ENCODE data around the gene OOEP.
"Not testable (repeated sequence)": the region's sequence is repeated elsewhere in the genome, so short reads cannot be mapped to it uniquely, and the experiment has no call there.

OOEP gene

DNA sequence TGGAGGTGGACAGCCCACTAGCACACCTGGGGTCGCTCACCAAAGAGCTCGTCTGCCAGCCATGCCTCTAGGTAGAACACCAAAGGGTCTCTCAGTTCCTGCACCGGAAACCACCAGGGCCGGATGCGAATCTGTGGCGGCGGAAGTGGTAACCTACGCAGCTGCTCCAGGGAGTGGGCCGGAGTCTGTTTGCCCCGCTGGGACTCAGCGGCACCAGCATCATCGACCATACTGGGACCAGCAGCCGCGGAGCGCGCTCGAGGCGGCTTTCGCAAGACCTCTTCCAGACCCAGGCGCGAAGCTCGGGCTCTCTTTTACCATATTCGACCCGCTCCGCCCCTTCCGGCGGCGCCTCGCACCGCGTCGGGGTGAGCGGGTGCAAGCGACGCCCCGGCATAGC lies at the start of gene OOEP:
Gene OOEP, minus strand, starts transcription at position 335 of the 400 bp plus-strand sequence. Its CDS starts 105 bp downstream, at position 230.
- H3K9me3 ChIP-seq (ENCODE audit: low read length), result no peaks in the 10 kb centered on the region
- H3K27me3 ChIP-seq (ENCODE audit: control insufficient read depth in 1 of 2, insufficient read depth in 2 of 2, low read length in 2 of 2), result no peaks in the 10 kb centered on the region
- no peak within 1 kb of the TSS for H3K27ac ChIP-seq (ENCODE audit: low read depth, low read length)
- H3K36me3 ChIP-seq (ENCODE audit: insufficient read depth, low read length), result no peaks in the 10 kb centered on the region
- no peak within 1 kb of the TSS for H3K4me3 ChIP-seq (ENCODE audit: low read depth in 1 of 2, low read length in 2 of 2)
- no peaks in the 10 kb centered on the region for H3K4me1 ChIP-seq (ENCODE audit: insufficient read depth, low read length)
- no peak within 1 kb of the TSS for H3K9ac ChIP-seq (ENCODE audit: low read length)

DNA sequence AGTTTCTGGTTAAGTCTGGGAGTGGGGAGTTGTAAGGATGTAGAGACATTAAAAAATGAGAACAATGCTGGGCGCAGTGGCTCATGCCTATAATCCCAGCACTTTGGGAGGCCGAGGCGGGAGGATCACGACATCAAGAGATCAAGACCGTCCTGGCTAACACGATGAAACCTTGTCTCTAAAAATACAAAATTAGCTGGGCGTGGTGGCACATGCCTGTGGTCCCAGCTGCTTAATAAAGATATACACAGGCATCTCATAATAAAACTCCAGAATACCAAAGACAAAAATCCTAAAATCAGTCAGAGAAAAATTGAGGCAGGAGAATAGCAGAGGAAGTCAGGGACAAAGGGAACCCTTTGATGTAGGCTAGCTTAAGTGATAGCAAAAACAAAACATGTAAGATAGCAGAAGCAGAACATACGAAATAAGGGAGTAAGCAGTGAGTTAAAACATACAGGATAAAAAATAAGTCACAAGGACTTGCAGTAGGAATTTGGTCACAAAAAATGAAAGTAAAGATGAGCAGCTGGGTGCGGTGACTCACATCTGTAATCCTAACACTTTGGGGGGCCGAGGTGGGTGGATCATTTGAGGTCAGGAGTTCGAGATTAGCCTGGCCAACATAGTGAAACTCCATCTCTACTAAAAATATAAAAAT lies 48.5 kb upstream of the OOEP start:
- no peaks in the 10 kb centered on the region for H3K27me3 ChIP-seq (ENCODE audit: control insufficient read depth in 1 of 2, insufficient read depth in 2 of 2, low read length in 2 of 2)
- no peaks in the 10 kb centered on the region for H3K4me1 ChIP-seq (ENCODE audit: insufficient read depth, low read length)
- no peaks in the 10 kb centered on the region for H3K9me3 ChIP-seq (ENCODE audit: low read length)
- H3K27ac ChIP-seq (ENCODE audit: low read depth, low read length), result no peak overlapping the region
- peaks cover 12% of the 10 kb centered on the region for H3K36me3 ChIP-seq (ENCODE audit: insufficient read depth, low read length)
- no peak overlapping the region for H3K4me3 ChIP-seq (ENCODE audit: low read depth in 1 of 2, low read length in 2 of 2)
- H3K9ac ChIP-seq (ENCODE audit: low read length), result no peak overlapping the region

DNA sequence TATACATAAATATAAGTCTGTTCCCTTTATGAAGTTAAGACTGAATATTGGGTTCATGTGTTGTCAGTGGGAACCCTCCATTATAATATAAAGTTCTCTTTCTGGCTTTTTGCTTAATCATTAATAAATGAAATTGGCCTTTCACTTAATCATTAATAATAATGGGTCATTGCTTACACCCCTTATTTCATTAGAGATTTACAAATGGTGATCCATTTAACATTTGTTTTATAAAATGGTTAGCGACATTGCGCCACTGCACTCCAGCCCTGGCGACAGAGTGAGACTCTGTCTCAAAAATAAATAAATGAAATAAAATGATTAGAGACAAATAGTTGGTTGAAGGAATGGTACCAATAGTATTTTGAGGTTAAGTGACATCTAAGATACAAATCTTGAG lies 43.4 kb upstream of the OOEP start:
- Histone ChIP-seq H3K27ac (ENCODE audit: low read depth, low read length) (no peak overlapping the region), H3K36me3 (ENCODE audit: insufficient read depth, low read length) (no peaks in the 10 kb centered on the region), H3K27me3 (ENCODE audit: control insufficient read depth in 1 of 2, insufficient read depth in 2 of 2, low read length in 2 of 2) (no peaks in the 10 kb centered on the region)

DNA sequence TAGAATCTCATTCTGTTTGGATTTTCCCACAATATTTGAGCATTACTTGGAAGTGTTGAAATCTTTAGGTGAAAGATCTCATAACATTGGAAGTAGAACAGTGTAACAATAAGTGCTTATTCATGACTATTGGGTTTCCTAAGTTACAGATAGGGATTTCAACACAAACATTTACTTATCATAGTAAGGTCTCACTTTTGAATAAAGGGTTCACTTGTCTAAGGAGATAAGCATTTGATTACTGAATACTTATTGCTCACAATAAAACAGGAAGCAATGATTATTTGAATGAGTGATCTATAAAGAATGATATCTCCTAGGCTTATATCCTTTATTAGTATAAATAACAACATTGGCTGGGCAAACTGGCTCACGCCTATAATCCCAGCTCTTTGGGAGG lies 39.7 kb upstream of the OOEP start:
- H3K27ac ChIP-seq (ENCODE audit: low read depth, low read length), result no peak overlapping the region
- H3K9ac ChIP-seq (ENCODE audit: low read length), result no peak overlapping the region
- no peaks in the 10 kb centered on the region for H3K9me3 ChIP-seq (ENCODE audit: low read length)
- H3K27me3 ChIP-seq (ENCODE audit: control insufficient read depth in 1 of 2, insufficient read depth in 2 of 2, low read length in 2 of 2), result no peaks in the 10 kb centered on the region
- H3K36me3 ChIP-seq (ENCODE audit: insufficient read depth, low read length), result no peaks in the 10 kb centered on the region
- no peak overlapping the region for H3K4me3 ChIP-seq (ENCODE audit: low read depth in 1 of 2, low read length in 2 of 2)
- H3K4me1 ChIP-seq (ENCODE audit: insufficient read depth, low read length), result no peaks in the 10 kb centered on the region

More for the DNA sequence above, 43.4 kb upstream of the OOEP start:
- Histone ChIP-seq H3K4me3 (ENCODE audit: low read depth in 1 of 2, low read length in 2 of 2) (no peak overlapping the region), H3K9ac (ENCODE audit: low read length) (no peak overlapping the region), H3K4me1 (ENCODE audit: insufficient read depth, low read length) (no peaks in the 10 kb centered on the region), H3K9me3 (ENCODE audit: low read length) (no peaks in the 10 kb centered on the region)

DNA sequence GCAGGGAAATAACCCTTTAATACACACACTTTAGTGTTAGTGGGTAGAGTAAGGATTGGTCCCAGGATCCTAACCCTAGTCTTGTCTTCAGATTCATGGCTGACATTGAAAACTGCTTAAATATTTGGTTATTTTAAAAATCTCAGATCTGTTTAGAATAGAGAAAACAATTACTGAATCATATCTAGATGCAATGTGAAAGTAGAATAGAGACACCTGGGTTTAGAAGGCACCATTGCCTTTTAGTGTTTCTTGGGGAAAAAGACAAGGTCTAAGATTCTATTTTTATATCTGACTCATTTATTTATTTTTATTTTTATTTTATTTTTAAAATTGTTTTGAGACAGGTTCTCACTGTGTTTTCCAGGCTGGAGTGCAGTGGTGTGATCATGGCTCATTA lies 31.0 kb upstream of the OOEP start:
- Histone ChIP-seq H3K27ac (ENCODE audit: low read depth, low read length) (no peak overlapping the region), H3K27me3 (ENCODE audit: control insufficient read depth in 1 of 2, insufficient read depth in 2 of 2, low read length in 2 of 2) (no peaks in the 10 kb centered on the region), H3K9ac (ENCODE audit: low read length) (no peak overlapping the region), H3K9me3 (ENCODE audit: low read length) (no peaks in the 10 kb centered on the region), H3K36me3 (ENCODE audit: insufficient read depth, low read length) (no peaks in the 10 kb centered on the region), H3K4me1 (ENCODE audit: insufficient read depth, low read length) (no peaks in the 10 kb centered on the region), H3K4me3 (ENCODE audit: low read depth in 1 of 2, low read length in 2 of 2) (no peak overlapping the region)

DNA sequence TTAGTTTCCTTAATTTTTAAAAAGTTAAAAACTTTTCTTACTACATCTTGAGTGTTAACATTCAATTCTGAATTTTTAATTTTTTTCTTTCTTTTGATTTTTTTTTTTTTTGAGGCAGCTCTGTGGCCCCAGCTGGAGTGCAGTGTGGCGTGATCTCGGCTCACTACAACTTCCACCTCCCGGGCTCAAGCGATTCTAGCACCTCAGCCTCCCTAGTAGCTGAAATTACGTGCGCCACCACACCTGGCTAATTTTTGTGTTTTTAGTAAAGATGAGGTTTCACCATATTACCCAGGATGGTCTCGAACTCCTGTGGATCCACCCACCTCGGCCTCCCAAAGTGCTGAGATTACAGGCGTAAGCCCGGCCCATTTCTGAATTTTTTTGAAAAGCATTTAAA lies 26.2 kb upstream of the OOEP start:
- no peak overlapping the region for H3K4me3 ChIP-seq (ENCODE audit: low read depth in 1 of 2, low read length in 2 of 2)
- H3K9me3 ChIP-seq (ENCODE audit: low read length), result no peaks in the 10 kb centered on the region
- no peak overlapping the region for H3K9ac ChIP-seq (ENCODE audit: low read length)
- no peaks in the 10 kb centered on the region for H3K36me3 ChIP-seq (ENCODE audit: insufficient read depth, low read length)
- no peaks in the 10 kb centered on the region for H3K27me3 ChIP-seq (ENCODE audit: control insufficient read depth in 1 of 2, insufficient read depth in 2 of 2, low read length in 2 of 2)
- no peaks in the 10 kb centered on the region for H3K4me1 ChIP-seq (ENCODE audit: insufficient read depth, low read length)
- H3K27ac ChIP-seq (ENCODE audit: low read depth, low read length), result no peak overlapping the region

DNA sequence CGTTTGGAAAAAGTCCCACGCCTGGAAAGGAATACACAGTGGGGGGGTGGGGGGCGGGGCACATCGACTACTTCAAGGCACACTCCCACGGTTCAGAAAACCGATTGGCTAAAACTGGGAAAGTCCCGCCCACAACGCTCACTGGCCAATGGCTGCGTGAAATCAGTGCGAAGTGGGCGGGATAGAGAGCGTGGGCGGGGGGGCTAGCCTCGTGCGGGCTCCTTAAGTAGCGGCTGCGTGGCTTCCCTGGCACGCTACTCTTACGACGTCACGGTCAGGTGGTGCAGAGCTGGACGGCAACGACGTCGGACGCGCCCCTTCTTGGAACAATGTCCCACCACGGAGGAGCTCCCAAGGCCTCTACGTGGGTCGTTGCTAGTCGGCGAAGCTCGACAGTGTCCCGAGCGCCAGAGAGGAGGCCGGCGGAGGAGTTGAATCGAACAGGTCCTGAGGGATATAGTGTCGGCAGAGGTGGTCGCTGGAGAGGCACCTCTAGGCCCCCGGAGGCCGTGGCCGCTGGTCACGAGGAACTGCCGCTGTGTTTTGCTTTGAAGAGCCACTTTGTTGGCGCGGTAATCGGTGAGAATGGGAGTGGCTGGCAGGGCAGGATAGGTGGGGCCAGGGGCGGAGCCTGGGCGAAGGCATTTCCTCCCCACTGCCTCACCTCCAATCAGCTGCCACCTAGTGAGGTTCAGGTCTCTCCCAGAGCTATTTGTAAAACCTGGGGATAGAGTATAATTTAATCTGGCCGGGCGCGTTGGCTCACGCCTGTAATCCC lies 25.1 kb upstream of the OOEP start, which contains the start of gene DDX43:
Gene DDX43, plus strand, starts transcription at position 252 of the 778 bp plus-strand sequence. Its CDS starts 78 bp downstream, at position 330.
- Histone ChIP-seq H3K9me3 (ENCODE audit: low read length) (no peaks in the 10 kb centered on the region), H3K27ac (ENCODE audit: low read depth, low read length) (no peak within 1 kb of the TSS), H3K9ac (ENCODE audit: low read length) (no peak within 1 kb of the TSS), H3K36me3 (ENCODE audit: insufficient read depth, low read length) (no peaks in the 10 kb centered on the region), H3K4me3 (ENCODE audit: low read depth in 1 of 2, low read length in 2 of 2) (no peak within 1 kb of the TSS), H3K27me3 (ENCODE audit: control insufficient read depth in 1 of 2, insufficient read depth in 2 of 2, low read length in 2 of 2) (no peaks in the 10 kb centered on the region), H3K4me1 (ENCODE audit: insufficient read depth, low read length) (no peaks in the 10 kb centered on the region)

DNA sequence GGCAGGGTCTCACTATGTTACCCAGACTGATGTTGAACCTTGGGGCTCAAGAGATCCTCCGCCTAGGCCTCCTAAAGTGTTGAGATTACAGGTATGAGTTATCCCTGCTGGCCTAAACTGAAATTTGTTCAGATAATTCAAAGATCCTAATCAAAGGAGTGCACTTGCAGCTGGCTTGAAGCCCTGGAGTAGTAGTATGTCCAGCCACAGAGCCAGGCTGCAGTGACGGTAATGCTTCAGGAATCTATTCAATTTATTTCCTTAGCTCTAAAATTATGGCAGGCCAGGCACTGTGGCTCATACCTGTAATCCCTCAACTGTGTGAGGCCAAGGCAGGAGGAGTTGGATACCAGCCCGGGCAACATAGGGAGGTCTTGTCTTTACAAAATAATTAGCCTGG lies 23.6 kb upstream of the OOEP start:
- Histone ChIP-seq H3K9ac (ENCODE audit: low read length) (no peak overlapping the region), H3K4me3 (ENCODE audit: low read depth in 1 of 2, low read length in 2 of 2) (no peak overlapping the region), H3K36me3 (ENCODE audit: insufficient read depth, low read length) (no peaks in the 10 kb centered on the region), H3K9me3 (ENCODE audit: low read length) (no peaks in the 10 kb centered on the region), H3K27me3 (ENCODE audit: control insufficient read depth in 1 of 2, insufficient read depth in 2 of 2, low read length in 2 of 2) (no peaks in the 10 kb centered on the region), H3K27ac (ENCODE audit: low read depth, low read length) (no peak overlapping the region), H3K4me1 (ENCODE audit: insufficient read depth, low read length) (no peaks in the 10 kb centered on the region)

GRCh38 chr6:73392188-73392587 lies 22.5 kb upstream of the OOEP start:
- not testable (repeated sequence) for H3K4me3 ChIP-seq (ENCODE audit: low read depth in 1 of 2, low read length in 2 of 2); H3K9me3 ChIP-seq (ENCODE audit: low read length); H3K36me3 ChIP-seq (ENCODE audit: insufficient read depth, low read length); H3K27ac ChIP-seq (ENCODE audit: low read depth, low read length); H3K27me3 ChIP-seq (ENCODE audit: control insufficient read depth in 1 of 2, insufficient read depth in 2 of 2, low read length in 2 of 2); H3K4me1 ChIP-seq (ENCODE audit: insufficient read depth, low read length); H3K9ac ChIP-seq (ENCODE audit: low read length)

- no peaks in the 10 kb centered on the region for H3K27me3 ChIP-seq (ENCODE audit: control insufficient read depth in 1 of 2, insufficient read depth in 2 of 2, low read length in 2 of 2)
- no peaks in the 10 kb centered on the region for H3K36me3 ChIP-seq (ENCODE audit: insufficient read depth, low read length)
- H3K4me1 ChIP-seq (ENCODE audit: insufficient read depth, low read length), result no peaks in the 10 kb centered on the region
- H3K9me3 ChIP-seq (ENCODE audit: low read length), result no peaks in the 10 kb centered on the region
- H3K27ac ChIP-seq (ENCODE audit: low read depth, low read length), result no peak overlapping the region
- H3K4me3 ChIP-seq (ENCODE audit: low read depth in 1 of 2, low read length in 2 of 2), result no peak overlapping the region
- H3K9ac ChIP-seq (ENCODE audit: low read length), result no peak overlapping the region
Measured at GRCh38 chr6:73391675-73392074, 22.0 kb upstream of the OOEP start.

DNA sequence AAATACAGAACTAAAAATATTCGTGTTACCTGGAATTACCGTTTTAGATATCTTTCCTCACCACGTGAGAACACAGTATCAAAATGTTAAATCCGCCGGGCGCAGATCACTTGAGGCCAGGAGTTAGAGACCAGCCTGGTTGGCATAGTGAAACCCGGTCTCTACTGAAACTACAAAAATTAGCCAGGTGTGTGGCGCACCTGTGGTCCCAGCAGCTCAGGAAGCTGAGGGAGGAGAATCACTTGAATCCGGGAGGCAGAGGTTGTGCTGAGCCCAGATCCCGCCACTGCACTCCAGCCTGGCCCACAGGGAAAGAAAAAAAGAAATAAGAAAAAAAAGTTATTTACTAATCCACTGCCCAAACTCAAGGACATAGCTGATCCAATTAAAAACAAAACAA lies 20.2 kb upstream of the OOEP start:
- no peaks in the 10 kb centered on the region for H3K4me1 ChIP-seq (ENCODE audit: insufficient read depth, low read length)
- H3K27me3 ChIP-seq (ENCODE audit: control insufficient read depth in 1 of 2, insufficient read depth in 2 of 2, low read length in 2 of 2), result no peaks in the 10 kb centered on the region
- no peaks in the 10 kb centered on the region for H3K36me3 ChIP-seq (ENCODE audit: insufficient read depth, low read length)
- H3K27ac ChIP-seq (ENCODE audit: low read depth, low read length), result no peak overlapping the region
- no peak overlapping the region for H3K4me3 ChIP-seq (ENCODE audit: low read depth in 1 of 2, low read length in 2 of 2)
- no peak overlapping the region for H3K9ac ChIP-seq (ENCODE audit: low read length)
- H3K9me3 ChIP-seq (ENCODE audit: low read length), result no peaks in the 10 kb centered on the region

Data from muscle layer of colon (tissue), 2 donors.